ENCODE results near the gene XDH. TPM values are rescaled to one million over a fixed set of nuclear protein-coding genes. Genes with fewer than 3 reads are reported as not detected.

Gene XDH
- total RNA-seq, 1 donor from 2014 or later = 7.5 TPM

DNA sequence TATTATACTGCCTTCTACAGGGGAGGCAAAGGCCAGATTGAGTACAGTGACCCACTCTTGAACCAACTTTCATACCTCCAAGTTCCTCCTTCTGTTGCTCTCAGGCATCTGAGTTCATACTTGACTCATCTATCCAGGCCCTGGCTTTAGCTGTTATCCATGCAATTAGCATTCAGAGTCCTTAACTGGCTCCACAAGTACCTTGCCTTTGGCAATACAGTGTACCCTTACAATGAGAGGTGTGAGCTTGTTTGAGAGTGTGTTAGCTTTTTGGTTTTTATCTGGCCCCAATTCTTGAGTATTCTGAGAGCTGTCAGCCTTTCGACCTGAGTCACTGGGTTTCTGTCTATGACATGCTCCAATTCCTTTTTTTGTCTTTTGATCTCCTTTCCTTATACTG, 120.3 kb downstream of the XDH start:
- no peaks in the 10 kb centered on the region for H4K20me1 ChIP-seq (ENCODE audit: low read depth)
- H3K79me2 ChIP-seq (ENCODE audit: low read depth) = no peaks in the 10 kb centered on the region
- H2AFZ ChIP-seq (replicated peaks) = no peak overlapping the region
- H3K9me3 ChIP-seq (ENCODE audit: low read depth) = no peaks in the 10 kb centered on the region
- Mint-ChIP-seq H3K4me3 (no peak overlapping the region), H3K27ac (no peak overlapping the region), H3K27me3 (ENCODE audit: insufficient read depth, low read depth) (peaks cover 3% of the 10 kb centered on the region), H3K9me3 (no peaks in the 10 kb centered on the region), H3K36me3 (no peaks in the 10 kb centered on the region), H3K4me1 (peaks cover 3% of the 10 kb centered on the region)
- no peak for TF ChIP-seq EZH2phosphoT487 (IDR thresholded peaks at IDR 0.05)
- TF ChIP-seq EZH2 (IDR thresholded peaks at IDR 0.05) = no peak
- no peak for TF ChIP-seq CTCF (IDR thresholded peaks at IDR 0.05)
- H3K27me3 ChIP-seq = no peaks in the 10 kb centered on the region
- no peak overlapping the region for H3K4me2 ChIP-seq
- no peaks in the 10 kb centered on the region for H3K36me3 ChIP-seq
- no peak overlapping the region for H3K9ac ChIP-seq
- DNase-seq (ENCODE audit: low spot score) = no peak
- no peaks in the 10 kb centered on the region for H3F3A ChIP-seq (ENCODE audit: low read depth)
- H3K27ac ChIP-seq = no peak overlapping the region
- H3K4me3 ChIP-seq = no peak overlapping the region
- peaks cover 6% of the 10 kb centered on the region for H3K4me1 ChIP-seq

GRCh38 chr2:31287654-31288053, 126.9 kb downstream of the XDH start:
- Histone ChIP-seq H3K4me1 (peaks cover 8% of the 10 kb centered on the region), H3F3A (ENCODE audit: low read depth) (no peaks in the 10 kb centered on the region), H3K9ac (no peak overlapping the region), H3K9me3 (ENCODE audit: low read depth) (no peaks in the 10 kb centered on the region), H3K4me3 (no peak overlapping the region), H3K27me3 (no peaks in the 10 kb centered on the region), H3K79me2 (ENCODE audit: low read depth) (no peaks in the 10 kb centered on the region), H3K4me2 (no peak overlapping the region), H2AFZ (replicated peaks) (no peak overlapping the region), H3K27ac (no peak overlapping the region), H4K20me1 (ENCODE audit: low read depth) (no peaks in the 10 kb centered on the region), H3K36me3 (no peaks in the 10 kb centered on the region)
- no peaks in the 10 kb centered on the region for H3K9me3 Mint-ChIP-seq
- H3K27me3 Mint-ChIP-seq (ENCODE audit: insufficient read depth, low read depth) = peaks cover 2% of the 10 kb centered on the region
- H3K4me1 Mint-ChIP-seq = peaks cover 2% of the 10 kb centered on the region
- no peak overlapping the region for H3K4me3 Mint-ChIP-seq
- no peak for TF ChIP-seq EZH2 (IDR thresholded peaks at IDR 0.05)
- no peak for TF ChIP-seq EZH2phosphoT487 (IDR thresholded peaks at IDR 0.05)
- no peaks in the 10 kb centered on the region for H3K36me3 Mint-ChIP-seq
- DNase-seq (ENCODE audit: low spot score) = no peak
- no peak overlapping the region for H3K27ac Mint-ChIP-seq

GRCh38 chr2:31286961-31287550, 127.5 kb downstream of the XDH start:
- Histone ChIP-seq H3K4me1 (peaks cover 8% of the 10 kb centered on the region), H2AFZ (replicated peaks) (no peak overlapping the region)
- no peaks in the 10 kb centered on the region for H3K36me3 Mint-ChIP-seq

More at GRCh38 chr2:31286961-31287550, 127.5 kb downstream of the XDH start:
- no peaks in the 10 kb centered on the region for H3K9me3 Mint-ChIP-seq
- peaks cover 2% of the 10 kb centered on the region for H3K4me1 Mint-ChIP-seq
- DNase-seq (ENCODE audit: low spot score) = no peak
- no peak overlapping the region for H3K4me3 Mint-ChIP-seq
- peaks cover 2% of the 10 kb centered on the region for H3K27me3 Mint-ChIP-seq (ENCODE audit: insufficient read depth, low read depth)
- Histone ChIP-seq H3K27ac (no peak overlapping the region), H3K27me3 (no peaks in the 10 kb centered on the region), H3F3A (ENCODE audit: low read depth) (no peaks in the 10 kb centered on the region), H3K9ac (no peak overlapping the region), H3K36me3 (no peaks in the 10 kb centered on the region), H3K4me2 (no peak overlapping the region), H3K9me3 (ENCODE audit: low read depth) (no peaks in the 10 kb centered on the region), H4K20me1 (ENCODE audit: low read depth) (no peaks in the 10 kb centered on the region), H3K4me3 (no peak overlapping the region), H3K79me2 (ENCODE audit: low read depth) (no peaks in the 10 kb centered on the region)
- H3K27ac Mint-ChIP-seq = no peak overlapping the region
- TF ChIP-seq CTCF (IDR thresholded peaks at IDR 0.05) (no peak), EZH2phosphoT487 (IDR thresholded peaks at IDR 0.05) (no peak), EZH2 (IDR thresholded peaks at IDR 0.05) (no peak)
